ENCODE data around the gene PRRT1. TPM values are rescaled to one million over a fixed set of nuclear protein-coding genes. Genes with fewer than 3 reads are reported as not detected.
"Not testable (repeated sequence)": the region's sequence is repeated elsewhere in the genome, so short reads cannot be mapped to it uniquely, and the experiment has no call there.

PRRT1 gene
- total RNA-seq, 6 donors from 2014 or later = 0.69 to 6.3 (median 0.98) TPM; not detected in 1

DNA sequence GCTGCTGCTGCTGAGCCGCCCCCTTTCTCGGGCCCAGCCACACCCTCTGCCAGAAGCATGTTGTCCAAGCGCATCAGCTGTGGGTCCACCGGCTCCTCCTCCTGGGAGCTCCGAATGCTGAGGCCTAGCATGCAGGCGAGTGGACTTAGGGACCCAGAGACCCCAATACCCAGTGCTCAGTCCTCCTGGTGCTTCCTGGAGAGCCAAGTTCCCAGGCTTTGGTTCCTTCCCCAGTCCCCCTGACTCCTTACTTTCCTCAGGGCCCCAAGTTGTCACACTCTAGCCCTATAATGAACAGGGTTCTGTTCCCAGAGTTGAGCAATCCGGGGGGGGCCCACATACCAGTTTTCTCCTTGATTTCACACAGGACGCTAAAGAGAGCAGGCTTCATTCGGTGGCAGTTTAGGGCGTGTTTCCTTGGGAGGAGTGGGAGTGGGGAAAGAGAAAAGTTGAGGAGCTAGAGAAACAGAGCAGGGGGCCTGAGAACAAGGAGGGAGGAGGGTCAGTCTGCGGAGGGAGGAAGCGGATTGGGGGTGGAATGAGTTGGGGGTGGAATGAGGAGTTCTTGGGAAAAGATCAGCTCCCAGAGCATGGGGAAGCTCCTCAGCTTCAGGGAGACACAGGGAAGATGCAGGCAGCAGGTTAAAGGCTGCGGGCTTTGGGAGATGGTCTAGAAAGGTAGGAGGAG is 36.8 kb upstream of the PRRT1 start:
- Histone ChIP-seq H3K4me1 (peaks cover 71 to 83% (median 81%) of the 10 kb centered on the region in 4 donors), H3K36me3 (peaks cover 0 to 24% (median 12%) of the 10 kb centered on the region in 4 donors)
- no peak for DNase-seq

DNA sequence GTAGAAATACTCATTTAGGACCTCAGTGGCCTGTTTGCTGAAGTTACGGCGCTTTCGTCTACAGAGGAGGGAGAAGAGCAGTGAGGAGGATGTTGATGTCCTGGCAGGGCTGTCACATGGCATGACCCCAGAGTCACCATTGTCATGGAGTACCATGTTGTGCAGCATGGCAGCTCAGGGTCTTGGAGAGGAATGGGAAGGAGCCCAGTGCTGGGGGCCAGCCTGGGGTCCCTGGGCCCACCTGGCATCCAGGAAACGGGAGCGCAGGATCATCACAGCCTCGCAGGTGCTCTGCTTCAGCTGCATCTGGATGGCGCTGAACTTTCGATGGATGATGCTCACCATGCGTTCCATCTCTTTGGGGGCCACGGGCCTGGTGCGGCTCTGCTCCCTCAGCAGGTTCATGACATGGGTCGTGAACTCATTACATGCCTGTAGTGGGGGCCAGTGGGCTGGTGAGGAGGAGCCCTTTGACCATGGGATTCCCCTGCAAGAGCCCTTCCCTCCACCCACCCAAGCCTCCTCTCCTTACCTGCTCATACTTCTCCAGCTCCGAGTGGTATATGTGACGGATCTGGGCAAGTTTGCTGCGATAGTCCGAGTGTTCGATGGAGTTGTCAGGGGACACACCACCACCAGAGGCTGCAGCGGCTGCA is 36.1 kb upstream of the PRRT1 start:
- 77 to 78% methylated on average over 8 to 18 of the region's 18 CpGs for WGBS, 2 donors
- not testable (repeated sequence) for ATAC-seq (ENCODE audit: low FRiP score in 2 of 2); H3K9me3 ChIP-seq; H3K27me3 ChIP-seq
- peaks cover 66 to 80% (median 77%) of the 10 kb centered on the region in 4 donors for H3K4me1 ChIP-seq
- H3K36me3 ChIP-seq = peaks cover 0 to 25% (median 16%) of the 10 kb centered on the region in 4 donors
- peak overlapping the region in 3 of 4 donors; percentile 72 to 96 (median 80) for H3K4me3 ChIP-seq
- peak in 1 of 2 donors; percentile 43 for DNase-seq
- peak overlapping the region; percentile 77 to 98 (median 95) for H3K27ac ChIP-seq

More for the DNA sequence above, 36.8 kb upstream of the PRRT1 start:
- Histone ChIP-seq H3K27me3 (no peaks in the 10 kb centered on the region), H3K27ac (peak overlapping the region; percentile 93 to 98 (median 96)), H3K9me3 (no peaks in the 10 kb centered on the region), H3K4me3 (peak overlapping the region; percentile 5 to 96 (median 76))
- ATAC-seq (ENCODE audit: low FRiP score in 2 of 2) = no peak
- no peak for TF ChIP-seq EP300 (IDR thresholded peaks at IDR 0.05)
- TF ChIP-seq POLR2AphosphoS5 (IDR thresholded peaks at IDR 0.05) = no peak
- no peak for TF ChIP-seq POLR2A (IDR thresholded peaks at IDR 0.05)
- TF ChIP-seq, protein P1, sequence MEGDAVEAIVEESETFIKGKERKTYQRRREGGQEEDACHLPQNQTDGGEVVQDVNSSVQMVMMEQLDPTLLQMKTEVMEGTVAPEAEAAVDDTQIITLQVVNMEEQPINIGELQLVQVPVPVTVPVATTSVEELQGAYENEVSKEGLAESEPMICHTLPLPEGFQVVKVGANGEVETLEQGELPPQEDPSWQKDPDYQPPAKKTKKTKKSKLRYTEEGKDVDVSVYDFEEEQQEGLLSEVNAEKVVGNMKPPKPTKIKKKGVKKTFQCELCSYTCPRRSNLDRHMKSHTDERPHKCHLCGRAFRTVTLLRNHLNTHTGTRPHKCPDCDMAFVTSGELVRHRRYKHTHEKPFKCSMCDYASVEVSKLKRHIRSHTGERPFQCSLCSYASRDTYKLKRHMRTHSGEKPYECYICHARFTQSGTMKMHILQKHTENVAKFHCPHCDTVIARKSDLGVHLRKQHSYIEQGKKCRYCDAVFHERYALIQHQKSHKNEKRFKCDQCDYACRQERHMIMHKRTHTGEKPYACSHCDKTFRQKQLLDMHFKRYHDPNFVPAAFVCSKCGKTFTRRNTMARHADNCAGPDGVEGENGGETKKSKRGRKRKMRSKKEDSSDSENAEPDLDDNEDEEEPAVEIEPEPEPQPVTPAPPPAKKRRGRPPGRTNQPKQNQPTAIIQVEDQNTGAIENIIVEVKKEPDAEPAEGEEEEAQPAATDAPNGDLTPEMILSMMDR (IDR thresholded peaks at IDR 0.05) = no peak
- 17 to 22% methylated on average over 10 to 13 of the region's 13 CpGs for WGBS, 2 donors

GRCh38 chr6:32187009-32187709 is 35.4 kb upstream of the PRRT1 start:
- peaks cover 62 to 74% (median 72%) of the 10 kb centered on the region in 4 donors for H3K4me1 ChIP-seq
- 59 to 69% methylated on average over 11 to 12 of the region's 12 CpGs for WGBS, 2 donors
- no peak for ATAC-seq (ENCODE audit: low FRiP score in 2 of 2)
- TF ChIP-seq, protein P1 (IDR thresholded peaks at IDR 0.05) = no peak
- no peak for TF ChIP-seq EP300 (IDR thresholded peaks at IDR 0.05)
- no peak for TF ChIP-seq POLR2AphosphoS5 (IDR thresholded peaks at IDR 0.05)
- TF ChIP-seq POLR2A (IDR thresholded peaks at IDR 0.05) = no peak
- DNase-seq = peak in 1 of 2 donors; percentile 50
- H3K9me3 ChIP-seq = no peaks in the 10 kb centered on the region
- peaks cover 0 to 31% (median 20%) of the 10 kb centered on the region in 4 donors for H3K36me3 ChIP-seq
- no peaks in the 10 kb centered on the region for H3K27me3 ChIP-seq
- peak overlapping the region; percentile 77 to 98 (median 95) for H3K27ac ChIP-seq
- no peak overlapping the region for H3K4me3 ChIP-seq

DNA sequence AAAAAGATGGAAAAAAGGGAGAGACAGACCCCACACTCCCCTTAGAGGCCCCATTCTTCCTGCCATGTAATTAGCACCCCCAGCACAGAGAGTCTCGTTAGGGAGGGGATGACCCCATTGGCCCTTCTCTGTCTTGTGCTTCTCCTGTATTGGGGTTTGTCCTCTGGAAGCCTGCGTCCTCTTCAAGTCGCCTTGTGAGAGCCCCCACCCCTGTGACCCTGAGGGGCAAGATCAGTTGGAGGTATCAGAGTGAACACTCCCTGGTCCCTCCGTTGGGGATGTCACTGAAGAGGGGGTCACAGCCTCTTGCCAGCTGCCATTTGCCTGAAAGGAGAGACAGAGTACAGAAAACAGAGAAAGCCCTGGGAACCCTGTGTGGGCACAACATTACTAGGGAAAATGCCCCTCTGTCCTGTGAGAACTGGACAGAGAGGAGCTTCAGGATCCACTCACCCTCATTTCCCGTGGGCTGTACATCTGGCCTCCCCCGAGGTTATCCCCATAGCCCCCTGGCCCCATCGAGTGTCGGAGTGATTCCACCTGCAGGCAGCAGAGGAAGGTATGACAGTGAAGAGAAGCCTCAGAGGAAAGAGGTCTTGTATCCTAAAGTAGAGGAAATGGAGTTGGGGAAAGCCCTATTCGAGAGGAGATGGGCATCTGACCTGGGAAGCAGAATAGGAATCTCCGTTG is 34.6 kb upstream of the PRRT1 start:
- Histone ChIP-seq H3K4me1 (peaks cover 55 to 73% (median 67%) of the 10 kb centered on the region in 4 donors), H3K36me3 (peaks cover under 1 to 40% (median 25%) of the 10 kb centered on the region in 4 donors), H3K27ac (peak overlapping the region; percentile 77 to 98 (median 95))
- H3K9me3 ChIP-seq; H3K27me3 ChIP-seq; ATAC-seq (ENCODE audit: low FRiP score in 2 of 2); H3K4me3 ChIP-seq; DNase-seq: not testable (repeated sequence)
- WGBS, 2 donors = 67 to 70% methylated on average over 10 of the region's 10 CpGs

DNA sequence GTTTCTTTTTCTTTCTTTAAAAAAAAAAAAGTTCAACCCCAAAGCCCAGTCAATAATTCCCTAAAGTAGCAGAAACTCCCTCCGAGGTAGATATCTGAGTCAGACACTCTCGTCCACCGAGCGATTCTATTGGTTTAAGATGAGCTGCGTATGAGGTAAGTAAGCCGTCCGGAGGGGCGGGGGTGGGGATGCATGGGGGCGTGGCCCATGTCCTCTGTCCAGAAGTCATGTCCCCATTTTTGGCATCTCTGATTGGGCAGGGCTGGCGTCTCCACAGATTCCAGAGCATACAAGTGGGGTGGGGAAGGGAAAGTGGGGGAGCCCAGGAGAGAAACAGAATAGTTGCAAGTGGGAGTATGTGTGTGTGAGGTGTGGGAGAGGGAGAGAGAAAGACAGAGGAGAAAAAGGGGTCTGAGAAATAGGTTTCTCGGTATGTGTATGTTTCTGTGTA is 34.0 kb upstream of the PRRT1 start:
- H3K9me3 ChIP-seq, H3K4me3 ChIP-seq, H3K27me3 ChIP-seq: not testable (repeated sequence)
- WGBS, 2 donors = 39 to 48% methylated on average over 11 of the region's 11 CpGs
- peaks cover 6 to 46% (median 31%) of the 10 kb centered on the region in 4 donors for H3K36me3 ChIP-seq
- ATAC-seq (ENCODE audit: low FRiP score in 2 of 2) = peak; percentile 81 to 84
- peaks cover 49 to 67% (median 62%) of the 10 kb centered on the region in 4 donors for H3K4me1 ChIP-seq
- H3K27ac ChIP-seq = peak overlapping the region; percentile 77 to 98 (median 95)
- peak in 1 of 2 donors; percentile 26 for TF ChIP-seq POLR2AphosphoS5 (IDR thresholded peaks at IDR 0.05)
- TF ChIP-seq POLR2A (IDR thresholded peaks at IDR 0.05) = peak in 1 of 4 donors; percentile 36
- DNase-seq = peak; percentile 91

Data from upper lobe of left lung (tissue), 6 donors.